GM04504 (cell line): ENCODE data around the gene AJM1.
"Not testable (repeated sequence)": the region's sequence is repeated elsewhere in the genome, so short reads cannot be mapped to it uniquely, and the experiment has no call there.

ENCODE experiments used
- DNase-seq: peaks from one replicate; pipeline ENCODE4 v3.0.0-alpha.2; 2012; ENCODE audit warnings: low read depth

The AJM1 gene

GRCh38 chr9:136880651-136881050 lies 38.4 kb downstream of the AJM1 start:
- no peak for DNase-seq

GRCh38 chr9:136881691-136882108 lies 39.4 kb downstream of the AJM1 start:
- DNase-seq, result no peak

- DNase-seq, result peak; percentile 56
These were observed 40.0 kb downstream of the AJM1 start for GRCh38 chr9:136882109-136882946.

DNA sequence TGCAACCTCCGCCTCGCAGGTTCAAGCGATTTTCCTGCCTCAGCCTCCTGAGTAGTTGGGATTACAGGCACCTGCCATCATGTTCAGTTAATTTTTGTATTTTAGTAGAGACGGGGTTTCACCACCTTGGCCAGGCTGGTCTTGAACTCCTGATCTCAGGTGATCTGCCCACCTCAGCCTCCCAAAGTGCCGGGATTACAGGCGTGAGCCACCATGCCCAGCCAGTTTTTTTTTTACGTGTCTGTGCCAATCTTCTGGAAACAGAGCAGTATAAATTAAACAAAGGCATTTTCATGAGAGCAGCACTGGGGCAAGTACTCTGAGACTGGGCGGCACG lies 40.6 kb downstream of the AJM1 start:
- not testable (repeated sequence) for DNase-seq

DNA sequence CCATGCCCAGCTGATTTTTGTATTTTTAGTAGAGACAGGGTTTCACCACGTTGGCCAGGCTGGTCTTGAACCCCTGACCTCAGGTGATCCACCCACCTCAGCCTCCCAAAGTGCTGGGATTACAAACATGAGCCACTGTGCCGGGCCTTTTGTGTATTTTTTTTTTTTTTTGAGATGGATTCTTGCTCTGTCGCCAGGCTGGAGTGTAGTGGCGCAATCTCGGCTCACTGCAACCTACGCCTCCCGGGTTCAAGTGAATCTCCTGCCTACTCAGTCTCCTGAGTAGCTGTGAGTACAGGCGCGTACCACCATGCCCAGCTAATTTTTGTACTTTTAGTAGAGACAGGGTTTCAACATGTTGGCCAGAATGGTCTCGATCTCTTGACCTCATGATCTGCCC lies 41.4 kb downstream of the AJM1 start:
- DNase-seq, result not testable (repeated sequence)

- peak; percentile 98 for DNase-seq
These were observed 43.8 kb downstream of the AJM1 start, which contains the start of gene TRAF2 for GRCh38 chr9:136885950-136886578. Gene TRAF2, plus strand, starts transcription at chr9:136886516. Its CDS starts 12,225 bp downstream, at chr9:136898741.

- DNase-seq, result no peak
These were observed 44.6 kb downstream of the AJM1 start for GRCh38 chr9:136886610-136887597.

DNA sequence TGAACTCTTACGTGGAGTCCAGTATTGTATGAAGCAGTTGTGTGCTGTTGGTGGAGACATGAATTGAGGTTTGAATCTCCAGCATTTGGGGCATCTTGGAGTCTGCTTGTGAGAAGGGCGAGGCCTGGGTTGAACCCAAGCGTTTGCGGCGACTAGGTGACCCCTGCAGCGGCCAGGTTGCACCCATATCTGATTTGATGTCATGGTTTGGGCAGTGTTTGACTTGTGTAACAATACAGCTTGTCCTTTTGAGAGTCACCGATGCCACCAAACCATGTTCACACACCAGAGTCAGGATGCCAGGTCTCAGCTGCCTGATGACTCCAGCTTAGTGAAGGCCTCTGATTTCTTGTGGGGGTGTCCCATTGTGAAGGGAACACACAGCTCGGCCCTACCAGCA lies 46.2 kb downstream of the AJM1 start:
- no peak for DNase-seq

DNA sequence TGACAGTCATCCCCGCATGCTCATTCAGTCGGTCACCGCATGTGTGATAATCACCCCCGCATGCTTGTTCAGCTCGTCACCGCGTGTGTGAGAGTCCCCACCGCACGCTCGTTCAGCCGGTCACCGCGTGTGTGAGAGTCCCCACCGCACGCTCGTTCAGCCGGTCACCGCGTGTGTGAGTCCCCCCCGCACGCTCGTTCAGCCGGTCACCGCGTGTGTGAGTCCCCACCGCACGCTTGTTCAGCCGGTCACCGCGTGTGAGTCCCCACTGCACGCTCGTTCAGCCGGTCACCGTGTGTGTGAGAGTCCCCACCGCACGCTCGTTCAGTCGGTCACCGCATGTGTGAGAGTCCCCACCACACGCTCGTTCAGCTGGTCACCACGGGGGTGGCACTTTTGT lies 47.6 kb downstream of the AJM1 start:
- no peak for DNase-seq

- no peak for DNase-seq
These were observed 48.4 kb downstream of the AJM1 start for GRCh38 chr9:136890661-136891060.
